H9 (cell line): ENCODE measurements around the gene NUTF2. TPM values are rescaled to one million over a fixed set of nuclear protein-coding genes. Genes with fewer than 3 reads are reported as not detected.

Experiments
- DNase-seq: peaks from one replicate; pipeline ENCODE4 v3.0.0-alpha.2; 2017
- H2AFZ ChIP-seq: one replicate; pipeline ENCODE4 v1.6.1; 2013; ENCODE audit warnings: mild to moderate bottlenecking, low read length, control low read depth, moderate library complexity
- H2AK5ac ChIP-seq: 2 replicates; pipeline ENCODE4 v1.6.1; 2013; ENCODE audit warnings: low read length, control low read depth, mixed read lengths; ENCODE audit not compliant: insufficient read length
- H2BK120ac ChIP-seq: one replicate; pipeline ENCODE4 v1.6.1; 2013; ENCODE audit warnings: low read depth, mild to moderate bottlenecking, low read length, control low read depth, inconsistent platforms; ENCODE audit not compliant: poor library complexity, severe bottlenecking
- H2BK12ac ChIP-seq: 2 replicates; pipeline ENCODE4 v1.6.1; 2013; ENCODE audit warnings: low read length, control low read depth, mixed read lengths, low read depth; ENCODE audit not compliant: insufficient read length
- H2BK15ac ChIP-seq: 2 replicates; pipeline ENCODE4 v1.6.1; 2013; ENCODE audit warnings: low read depth, low read length, control low read depth
- H2BK20ac ChIP-seq: one replicate; pipeline ENCODE4 v1.6.1; 2013; ENCODE audit warnings: low read depth, mild to moderate bottlenecking, low read length, control low read depth, inconsistent platforms; ENCODE audit not compliant: poor library complexity, severe bottlenecking
- H2BK5ac ChIP-seq: 2 replicates; pipeline ENCODE4 v1.6.1; 2013; ENCODE audit warnings: low read length, control low read depth, mixed read lengths; ENCODE audit not compliant: insufficient read length
- H3K14ac ChIP-seq: 2 replicates; pipeline ENCODE4 v1.6.1; 2013; ENCODE audit warnings: low read length, control low read depth; ENCODE audit not compliant: insufficient read depth
- H3K18ac ChIP-seq: 2 replicates; pipeline ENCODE4 v1.6.1; 2013; ENCODE audit warnings: low read depth, mild to moderate bottlenecking, mixed read lengths, low read length, control low read depth; ENCODE audit not compliant: insufficient read length
- H3K23ac ChIP-seq: 2 replicates; pipeline ENCODE4 v1.6.1; 2013; ENCODE audit warnings: low read length, control low read depth, mixed read lengths, low read depth; ENCODE audit not compliant: insufficient read length
- H3K23me2 ChIP-seq: 2 replicates; pipeline ENCODE4 v1.6.1; 2013; ENCODE audit warnings: low read depth, mild to moderate bottlenecking, mixed read lengths, low read length, control low read depth; ENCODE audit not compliant: insufficient read length, poor library complexity, severe bottlenecking
- H3K27ac ChIP-seq: 2 replicates; pipeline ENCODE4 v1.5.1; 2013; ENCODE audit warnings: low read length, control low read depth, mixed read lengths, low read depth; ENCODE audit not compliant: insufficient read length
- H3K27me3 ChIP-seq: 2 replicates; pipeline ENCODE4 v1.6.1; 2013; ENCODE audit warnings: low read length, control low read depth, inconsistent platforms; ENCODE audit not compliant: insufficient read depth
- H3K4ac ChIP-seq: 2 replicates; pipeline ENCODE4 v1.6.1; 2013; ENCODE audit warnings: low read depth, mild to moderate bottlenecking, control low read depth, inconsistent platforms, low read length, moderate library complexity
- H3K4me1 ChIP-seq: 2 replicates; pipeline ENCODE4 v1.6.1; 2013; ENCODE audit warnings: low read length, control low read depth, inconsistent platforms; ENCODE audit not compliant: insufficient read depth
- H3K4me2 ChIP-seq: 2 replicates; pipeline ENCODE4 v1.6.1; 2013; ENCODE audit warnings: low read length, control low read depth, mixed read lengths; ENCODE audit not compliant: insufficient read length, insufficient read depth
- H3K56ac ChIP-seq: 2 replicates; pipeline ENCODE4 v1.6.1; 2013; ENCODE audit warnings: low read depth, mild to moderate bottlenecking, mixed read lengths, low read length, control low read depth; ENCODE audit not compliant: insufficient read length
- H3K79me1 ChIP-seq: 2 replicates; pipeline ENCODE4 v1.6.1; 2013; ENCODE audit warnings: low read depth, mild to moderate bottlenecking, moderate library complexity, low read length, control low read depth, inconsistent platforms; ENCODE audit not compliant: insufficient read depth, poor library complexity, severe bottlenecking
- H3K79me2 ChIP-seq: 2 replicates; pipeline ENCODE4 v1.6.1; 2013; ENCODE audit warnings: low read length, control low read depth, inconsistent platforms; ENCODE audit not compliant: insufficient read depth
- H3K9ac ChIP-seq: 2 replicates; pipeline ENCODE4 v1.6.1; 2013; ENCODE audit warnings: low read length, control low read depth, mixed read lengths; ENCODE audit not compliant: insufficient read length; ENCODE audit errors: extremely low read depth
- H3K9me3 ChIP-seq: one replicate; pipeline ENCODE4 v1.6.1; 2013; ENCODE audit warnings: low read depth, low read length, inconsistent platforms; ENCODE audit not compliant: control insufficient read depth
- H3T11ph ChIP-seq: one replicate; pipeline ENCODE4 v1.6.1; 2013; ENCODE audit warnings: mild to moderate bottlenecking, low read length, control low read depth, inconsistent platforms
- H4K20me1 ChIP-seq: one replicate; pipeline ENCODE4 v1.6.1; 2013; ENCODE audit not compliant: control insufficient read depth, insufficient read length, insufficient read depth
- H4K5ac ChIP-seq: 2 replicates; pipeline ENCODE4 v1.6.1; 2013; ENCODE audit warnings: low read depth, mild to moderate bottlenecking, mixed read lengths, low read length, control low read depth; ENCODE audit not compliant: insufficient read length
- H4K8ac ChIP-seq: replicated peaks from 2 replicates; pipeline ENCODE4 v1.6.1; 2013; ENCODE audit warnings: low read length, control low read depth, mixed read lengths, low read depth; ENCODE audit not compliant: insufficient read length
- H4K91ac ChIP-seq: 2 replicates; pipeline ENCODE4 v1.6.1; 2013; ENCODE audit warnings: low read depth, mild to moderate bottlenecking, moderate library complexity, mixed read lengths, low read length, control low read depth; ENCODE audit not compliant: insufficient read length
- H3K27ac Mint-ChIP-seq, 3 experiments: 2 replicates in 2 of 3; 3 replicates in 1 of 3; pipeline ENCODE4 v1.8.0; 2020 to 2021; ENCODE audit warnings: mixed read lengths in 3 of 3, mild to moderate bottlenecking in 1 of 3, moderate library complexity in 1 of 3
- H3K27me3 Mint-ChIP-seq: 2 replicates; pipeline ENCODE4 v1.8.0; 2021; ENCODE audit warnings: low read depth, mild to moderate bottlenecking, moderate library complexity, mixed read lengths
- H3K36me3 Mint-ChIP-seq, 3 experiments: 2 replicates in 2 of 3; 3 replicates in 1 of 3; pipeline ENCODE4 v1.8.0; 2020 to 2021; ENCODE audit warnings: low read depth in 3 of 3, mixed read lengths in 3 of 3; ENCODE audit not compliant: insufficient read depth in 1 of 3
- H3K4me1 Mint-ChIP-seq, 2 experiments: 2 replicates each; pipeline ENCODE4 v1.8.0; 2020; ENCODE audit warnings: mixed read lengths in 2 of 2
- H3K4me3 Mint-ChIP-seq, 2 experiments: 2 replicates in 1 of 2; 3 replicates in 1 of 2; pipeline ENCODE4 v1.8.0; 2020 to 2021; ENCODE audit warnings: mild to moderate bottlenecking in 2 of 2, mixed read lengths in 2 of 2, moderate library complexity in 1 of 2
- H3K9me3 Mint-ChIP-seq, 2 experiments: 2 replicates in 1 of 2; 3 replicates in 1 of 2; pipeline ENCODE4 v1.8.0; 2020; ENCODE audit warnings: mild to moderate bottlenecking in 2 of 2, mixed read lengths in 2 of 2, moderate library complexity in 1 of 2
- CTCF ChIP-seq: fragments of 200-600 bp; sonication (generic); conservative IDR thresholded peaks from 3 replicates; pipeline ENCODE4 v1.8.0; 2021; ENCODE audit warnings: antibody characterized with exemption, mild to moderate bottlenecking
- WGBS: extraction: QIAGEN DNeasy Blood & Tissue Kit; methylation state at CpG from one replicate; pipeline ENCODE4 v1.1.7; 2013; ENCODE audit warnings: missing lambda C conversion rate, low lambda C conversion rate, mixed read lengths; ENCODE audit not compliant: insufficient read length; ENCODE audit errors: extremely low coverage; 5-methylcytosine and 5-hydroxymethylcytosine counted together
- total RNA-seq: library from RNA; stranded (reverse); gene quantifications from 2 replicates; pipeline ENCODE4 v1.2.1, GENCODE V29; 2021

The NUTF2 gene
- total RNA-seq, 1 experiment from 2014 or later, result 198 TPM

- Histone ChIP-seq H2AK5ac (no peak overlapping the region), H2BK5ac (no peak overlapping the region), H2BK15ac (no peak overlapping the region), H3K27me3 (no peaks in the 10 kb centered on the region), H3K4ac (no peak overlapping the region), H3K14ac (no peak overlapping the region), H3K4me2 (no peak overlapping the region), H2AFZ (no peak overlapping the region), H4K91ac (no peak overlapping the region), H4K20me1 (no peaks in the 10 kb centered on the region), H3K9me3 (no peaks in the 10 kb centered on the region), H4K8ac (no peak overlapping the region), H3T11ph (no peak overlapping the region), H2BK20ac (no peak overlapping the region), H3K27ac (no peak overlapping the region), H4K5ac (no peak overlapping the region), H3K23ac (no peak overlapping the region), H3K23me2 (no peaks in the 10 kb centered on the region), H3K79me2 (no peaks in the 10 kb centered on the region), H3K18ac (no peak overlapping the region), H2BK12ac (no peak overlapping the region), H3K79me1 (no peaks in the 10 kb centered on the region), H3K4me1 (no peaks in the 10 kb centered on the region), H3K9ac (no peak overlapping the region), H2BK120ac (no peak overlapping the region), H3K56ac (no peak overlapping the region)
- peaks cover 10 to 42% (median 31%) of the 10 kb centered on the region in 3 experiments for H3K36me3 Mint-ChIP-seq
- H3K27me3 Mint-ChIP-seq, result no peaks in the 10 kb centered on the region
- no peak for TF ChIP-seq CTCF
- H3K9me3 Mint-ChIP-seq, result no peaks in the 10 kb centered on the region
- H3K27ac Mint-ChIP-seq, result peak overlapping the region; percentile 30 to 59 (median 45); a peak in 5 of 7 replicates
- no peak for DNase-seq
- WGBS, result no CpG with 5 or more reads among the region's 11 CpGs
- no peak overlapping the region for H3K4me3 Mint-ChIP-seq
- peaks cover 0 to 3% of the 10 kb centered on the region in 2 experiments; a peak in 1 of 4 replicates for H3K4me1 Mint-ChIP-seq
These were observed 60.9 kb downstream of the NUTF2 start for GRCh38 chr16:67907397-67908180.
